CD14-positive monocyte (primary cell): ENCODE results near the gene LDLRAD2. TPM values are rescaled to one million over a fixed set of nuclear protein-coding genes. Genes with fewer than 3 reads are reported as not detected.

Source experiments
- DNase-seq, 3 donors: peaks; one replicate each; pipeline ENCODE4 v3.0.0-alpha.2; 2011 to 2022
- H2AFZ ChIP-seq: 2 replicates; pipeline ENCODE4 v1.6.0; 2012; ENCODE audit warnings: mild to moderate bottlenecking, low read depth, low read length, inconsistent platforms; ENCODE audit not compliant: insufficient read depth, poor library complexity, severe bottlenecking
- H3K27ac ChIP-seq, 2 donors: 1 replicate in 1 of 2; 2 replicates in 1 of 2; pipeline ENCODE4 v1.5.1; 2012 to 2013; ENCODE audit warnings: low read length in 2 of 2, control low read depth in 1 of 2, inconsistent platforms in 1 of 2, low read depth in 1 of 2, mild to moderate bottlenecking in 1 of 2
- H3K27me3 ChIP-seq, 2 donors: one replicate each; pipeline versions ENCODE4 v1.6.0 to v1.6.1; 2011 to 2013; ENCODE audit warnings: low read length in 2 of 2; ENCODE audit not compliant: control insufficient read depth in 2 of 2, insufficient read depth in 2 of 2
- H3K36me3 ChIP-seq, 2 donors: replicated peaks in 1 of 2; 1 replicate in 1 of 2; 2 replicates in 1 of 2; pipeline versions ENCODE4 v1.5.1 to v1.6.1; 2012 to 2013; ENCODE audit warnings: low read length in 2 of 2, control low read depth in 1 of 2, inconsistent platforms in 1 of 2, mild to moderate bottlenecking in 1 of 2; ENCODE audit not compliant: insufficient read depth in 2 of 2, control insufficient read depth in 1 of 2
- H3K4me1 ChIP-seq, 2 donors: 1 replicate in 1 of 2; 2 replicates in 1 of 2; pipeline versions ENCODE4 v1.5.1 to v1.6.1; 2012 to 2013; ENCODE audit warnings: low read length in 2 of 2, control low read depth in 1 of 2, inconsistent platforms in 1 of 2, mild to moderate bottlenecking in 1 of 2, moderate library complexity in 1 of 2; ENCODE audit not compliant: insufficient read depth in 2 of 2, control insufficient read depth in 1 of 2
- H3K4me2 ChIP-seq: replicated peaks from 2 replicates; pipeline ENCODE3; 2012; ENCODE audit warnings: low read length, moderate library complexity, mild to moderate bottlenecking; ENCODE audit not compliant: poor library complexity, severe bottlenecking; ENCODE audit errors: extremely low read depth
- H3K4me3 ChIP-seq, 3 experiments: fragments of 200-600 bp in 1 of 3; sonication (generic) in 1 of 3; replicated peaks in 1 of 3; 1 replicate in 2 of 3; 2 replicates in 1 of 3; pipeline ENCODE4 v1.5.1; 2011 to 2013; ENCODE audit warnings: low read length in 3 of 3, mild to moderate bottlenecking in 3 of 3, control low read depth in 2 of 3, low read depth in 2 of 3, inconsistent platforms in 1 of 3, moderate library complexity in 1 of 3
- H3K79me2 ChIP-seq: 2 replicates; pipeline ENCODE4 v1.6.0; 2012; ENCODE audit warnings: mild to moderate bottlenecking, control low read depth, inconsistent platforms, low read length, moderate library complexity; ENCODE audit not compliant: insufficient read depth
- H3K9ac ChIP-seq: 2 replicates; pipeline ENCODE4 v1.6.0; 2017; ENCODE audit warnings: low read length, mild to moderate bottlenecking; ENCODE audit not compliant: insufficient read depth, poor library complexity, severe bottlenecking
- H3K9me3 ChIP-seq, 2 donors: replicated peaks in 1 of 2; 1 replicate in 1 of 2; 2 replicates in 1 of 2; pipeline versions ENCODE4 v1.5.1 to v1.6.1; 2012 to 2013; ENCODE audit warnings: low read length in 2 of 2, control low read depth in 1 of 2; ENCODE audit not compliant: control insufficient read depth in 1 of 2, insufficient read depth in 1 of 2
- H4K20me1 ChIP-seq: 2 replicates; pipeline ENCODE4 v1.6.0; 2012; ENCODE audit warnings: mild to moderate bottlenecking, low read length, control low read depth, moderate library complexity; ENCODE audit not compliant: insufficient read depth
- H3K27ac Mint-ChIP-seq, 7 donors: one replicate each; pipeline ENCODE4 v1.8.0; 2020; ENCODE audit warnings: mild to moderate bottlenecking in 7 of 7, mixed read lengths in 7 of 7, moderate library complexity in 6 of 7, inconsistent platforms in 2 of 7
- H3K27me3 Mint-ChIP-seq, 3 donors: one replicate each; pipeline ENCODE4 v1.8.0; 2021 to 2022; ENCODE audit warnings: low read depth in 3 of 3, mild to moderate bottlenecking in 3 of 3, mixed read lengths in 3 of 3, moderate library complexity in 3 of 3, inconsistent platforms in 1 of 3
- H3K36me3 Mint-ChIP-seq, 2 donors: one replicate each; pipeline ENCODE4 v1.8.0; 2020; ENCODE audit warnings: mixed read lengths in 2 of 2, inconsistent platforms in 1 of 2, mild to moderate bottlenecking in 1 of 2
- H3K4me1 Mint-ChIP-seq: one replicate; pipeline ENCODE4 v1.8.0; 2020; ENCODE audit warnings: mild to moderate bottlenecking, mixed read lengths
- H3K4me3 Mint-ChIP-seq, 2 donors: one replicate each; pipeline ENCODE4 v1.8.0; 2020; ENCODE audit warnings: mild to moderate bottlenecking in 2 of 2, mixed read lengths in 2 of 2, moderate library complexity in 1 of 2
- H3K9me3 Mint-ChIP-seq, 7 donors: one replicate each; pipeline ENCODE4 v1.8.0; 2020 to 2022; ENCODE audit warnings: mixed read lengths in 7 of 7, mild to moderate bottlenecking in 6 of 7, moderate library complexity in 6 of 7, inconsistent platforms in 2 of 7
- CTCF ChIP-seq: fragments of 200-600 bp; IDR thresholded peaks from one replicate; pipeline ENCODE4 v1.8.0; 2022; ENCODE audit warnings: antibody characterized with exemption, mild to moderate bottlenecking
- WGBS: methylation state at CpG from one replicate; pipeline ENCODE4 v1.1.5; 2013; ENCODE audit warnings: missing lambda C conversion rate; ENCODE audit not compliant: insufficient coverage; 5-methylcytosine and 5-hydroxymethylcytosine counted together
- intact Hi-C, 2 donors: fragments of 100-400 bp; cut with micrococcal nuclease; formaldehyde crosslinking; loops; one replicate each; pipeline versions ENCODE4 v1.15.0 to v1.15.1; 2023
- polyA plus RNA-seq, 3 donors: library from polyadenylated mRNA; depleted of rRNA in 1 of 3; unstranded in 2 of 3; stranded (reverse) in 1 of 3; fragments of 300-500 nt in 2 of 3; fragments of >200 nt in 1 of 3; fragmentation: Illumina TruSeq in 2 of 3; gene quantifications; 1 replicate in 2 of 3; 2 replicates in 1 of 3; pipeline ENCODE4 v1.2.3, GENCODE V29; 2012 to 2021

The LDLRAD2 gene
- polyA plus RNA-seq, 3 donors = 0.63 TPM; not detected in 2

GRCh38 chr1:21815724-21816321 lies 3.8 kb downstream of the LDLRAD2 start:
- Mint-ChIP-seq H3K36me3 (peaks cover 0 to 3% of the 10 kb centered on the region in 2 donors), H3K4me3 (peak overlapping the region; percentile 26 to 41), H3K9me3 (no peaks in the 10 kb centered on the region), H3K27ac (peak overlapping the region in 6 of 7 donors; percentile 53 to 80 (median 73)), H3K4me1 (peaks cover 31% of the 10 kb centered on the region), H3K27me3 (peaks cover 5 to 12% (median 9%) of the 10 kb centered on the region in 3 donors)
- Histone ChIP-seq H3K9me3 (no peaks in the 10 kb centered on the region), H3K27ac (peak overlapping the region in 1 of 2 donors; percentile 29), H3K36me3 (no peaks in the 10 kb centered on the region), H4K20me1 (no peaks in the 10 kb centered on the region), H3K79me2 (no peaks in the 10 kb centered on the region), H3K4me3 (peak overlapping the region in 1 of 3 experiments; percentile 54), H2AFZ (peak overlapping the region; percentile 83), H3K4me2 (peak overlapping the region; percentile 38), H3K27me3 (no peaks in the 10 kb centered on the region), H3K4me1 (peaks cover 28 to 35% of the 10 kb centered on the region in 2 donors), H3K9ac (no peak overlapping the region)
- intact Hi-C loops = loop anchor here (5.0 to 10.0 kb wide), 3 partner anchors 34 to 121 kb away; partner anchors contain the start of genes HSPG2 (in 2 of the 2) and USP48 (in 1 of the 2)
- no peak for TF ChIP-seq CTCF
- 12% methylated on average over 11 of the region's 12 CpGs for WGBS
- DNase-seq = peak; percentile 44 to 64 (median 59)

GRCh38 chr1:21816602-21817302 lies 4.7 kb downstream of the LDLRAD2 start:
- Mint-ChIP-seq H3K36me3 (peaks cover 0 to 3% of the 10 kb centered on the region in 2 donors), H3K4me1 (peaks cover 31% of the 10 kb centered on the region), H3K27me3 (peaks cover 5 to 12% (median 9%) of the 10 kb centered on the region in 3 donors), H3K27ac (peak overlapping the region in 1 of 7 donors; percentile 12), H3K9me3 (no peaks in the 10 kb centered on the region), H3K4me3 (no peak overlapping the region)
- H3K79me2 ChIP-seq = no peaks in the 10 kb centered on the region
- H3K4me1 ChIP-seq = peaks cover 28 to 35% of the 10 kb centered on the region in 2 donors
- H3K27me3 ChIP-seq = no peaks in the 10 kb centered on the region
- H3K4me3 ChIP-seq = no peak overlapping the region
- TF ChIP-seq CTCF = no peak
- no peak overlapping the region for H3K27ac ChIP-seq
- intact Hi-C loops = loop anchor here (5.0 to 10.0 kb wide), 3 partner anchors 34 to 121 kb away; partner anchors contain the start of genes HSPG2 (in 2 of the 2) and USP48 (in 1 of the 2)
- H3K4me2 ChIP-seq = no peak overlapping the region
- no peaks in the 10 kb centered on the region for H3K9me3 ChIP-seq
- WGBS = 82% methylated on average over 7 of the region's 8 CpGs
- H3K9ac ChIP-seq = no peak overlapping the region
- no peaks in the 10 kb centered on the region for H4K20me1 ChIP-seq
- no peak overlapping the region for H2AFZ ChIP-seq
- H3K36me3 ChIP-seq = no peaks in the 10 kb centered on the region
- no peak for DNase-seq
